Mesenchymal stem cell (in vitro differentiated cells and primary cell): ENCODE measurements around the gene SEZ6. TPM values are rescaled to one million over a fixed set of nuclear protein-coding genes. Genes with fewer than 3 reads are reported as not detected.
A peak's percentile ranks its signal among the peaks of the same experiment; 100 is the strongest.

ENCODE experiments used
- DNase-seq: peaks from one replicate; pipeline ENCODE4 v3.0.0-alpha.2; 2013
- H2AFZ ChIP-seq: one replicate; pipeline ENCODE4 v1.6.1; 2013; ENCODE audit warnings: low read depth, mild to moderate bottlenecking, control low read depth, inconsistent platforms, low read length, moderate library complexity
- H2AK5ac ChIP-seq: 2 replicates; pipeline ENCODE4 v1.6.1; 2013; ENCODE audit warnings: low read length, moderate library complexity, mild to moderate bottlenecking, inconsistent platforms; ENCODE audit not compliant: severe bottlenecking
- H2BK120ac ChIP-seq: one replicate; pipeline ENCODE4 v1.6.1; 2013; ENCODE audit warnings: low read depth, mild to moderate bottlenecking, inconsistent platforms, low read length, moderate library complexity
- H2BK12ac ChIP-seq, 2 experiments: one replicate each; pipeline ENCODE4 v1.6.1; 2013; ENCODE audit warnings: inconsistent platforms in 2 of 2, low read length in 2 of 2, mild to moderate bottlenecking in 2 of 2, moderate library complexity in 2 of 2, control low read depth in 1 of 2
- H2BK15ac ChIP-seq: one replicate; pipeline ENCODE4 v1.6.1; 2013; ENCODE audit warnings: mild to moderate bottlenecking, low read depth, inconsistent platforms; ENCODE audit not compliant: poor library complexity, severe bottlenecking
- H2BK5ac ChIP-seq: 2 replicates; pipeline ENCODE4 v1.6.1; 2013; ENCODE audit warnings: low read depth, mild to moderate bottlenecking, low read length, control low read depth, inconsistent platforms; ENCODE audit not compliant: poor library complexity, severe bottlenecking
- H3K14ac ChIP-seq, 2 experiments: one replicate each; pipeline ENCODE4 v1.6.1; 2013; ENCODE audit warnings: inconsistent platforms in 2 of 2, low read length in 2 of 2, control low read depth in 1 of 2, mild to moderate bottlenecking in 1 of 2, moderate library complexity in 1 of 2
- H3K18ac ChIP-seq, 2 experiments: one replicate each; pipeline ENCODE4 v1.6.1; 2013; ENCODE audit warnings: inconsistent platforms in 2 of 2, low read length in 2 of 2, control low read depth in 1 of 2, low read depth in 1 of 2, mild to moderate bottlenecking in 1 of 2
- H3K23ac ChIP-seq, 2 experiments: one replicate each; pipeline ENCODE4 v1.6.1; 2013; ENCODE audit warnings: inconsistent platforms in 2 of 2, low read length in 2 of 2, mild to moderate bottlenecking in 2 of 2, moderate library complexity in 2 of 2, control low read depth in 1 of 2
- H3K27ac ChIP-seq: 2 replicates; pipeline ENCODE4 v1.5.1; 2013; ENCODE audit warnings: mild to moderate bottlenecking, moderate library complexity, low read length, control low read depth, inconsistent platforms; ENCODE audit not compliant: poor library complexity, severe bottlenecking
- H3K27me3 ChIP-seq, 2 experiments: 2 replicates each; pipeline versions ENCODE4 v1.6.1 to v1.7.0; 2013; ENCODE audit warnings: low read length in 2 of 2, mild to moderate bottlenecking in 2 of 2, moderate library complexity in 2 of 2, control low read depth in 1 of 2, inconsistent platforms in 1 of 2; ENCODE audit not compliant: control insufficient read depth in 1 of 2, insufficient read depth in 1 of 2
- H3K36me3 ChIP-seq, 2 experiments: 2 replicates each; pipeline versions ENCODE4 v1.6.1 to v1.7.0; 2013; ENCODE audit warnings: low read length in 2 of 2, control low read depth in 1 of 2, inconsistent platforms in 1 of 2, low read depth in 1 of 2, mild to moderate bottlenecking in 1 of 2; ENCODE audit not compliant: insufficient read depth in 2 of 2, control insufficient read depth in 1 of 2
- H3K4ac ChIP-seq, 2 experiments: one replicate each; pipeline ENCODE4 v1.6.1; 2013; ENCODE audit warnings: inconsistent platforms in 2 of 2, low read length in 2 of 2, mild to moderate bottlenecking in 2 of 2, moderate library complexity in 2 of 2, control low read depth in 1 of 2, low read depth in 1 of 2
- H3K4me1 ChIP-seq: 2 replicates; pipeline ENCODE4 v1.6.1; 2013; ENCODE audit warnings: low read depth, low read length, control low read depth; ENCODE audit not compliant: control insufficient read depth, insufficient read depth
- H3K4me2 ChIP-seq: 2 replicates; pipeline ENCODE4 v1.6.1; 2013; ENCODE audit warnings: low read length, mild to moderate bottlenecking, inconsistent platforms; ENCODE audit not compliant: poor library complexity, severe bottlenecking
- H3K4me3 ChIP-seq, 2 experiments: 2 replicates each; pipeline versions ENCODE4 v1.5.1 to v1.7.0; 2013; ENCODE audit warnings: low read length in 2 of 2, mild to moderate bottlenecking in 2 of 2, control low read depth in 1 of 2, low read depth in 1 of 2; ENCODE audit not compliant: insufficient read depth in 1 of 2
- H3K79me1 ChIP-seq: replicated peaks from 2 replicates; pipeline ENCODE4 v1.6.1; 2013; ENCODE audit warnings: mild to moderate bottlenecking, control low read depth, low read length, inconsistent platforms; ENCODE audit not compliant: poor library complexity, severe bottlenecking
- H3K9ac ChIP-seq: 2 replicates; pipeline ENCODE4 v1.7.0; 2013; ENCODE audit warnings: mild to moderate bottlenecking, low read length, moderate library complexity
- H3K9me3 ChIP-seq: 2 replicates; pipeline ENCODE4 v1.7.0; 2013; ENCODE audit warnings: mild to moderate bottlenecking, low read length; ENCODE audit not compliant: control insufficient read depth
- H4K8ac ChIP-seq: one replicate; pipeline ENCODE4 v1.6.1; 2013; ENCODE audit warnings: inconsistent platforms, mild to moderate bottlenecking, low read length, moderate library complexity
- H4K91ac ChIP-seq: one replicate; pipeline ENCODE4 v1.6.1; 2013; ENCODE audit warnings: mild to moderate bottlenecking, low read length, inconsistent platforms
- WGBS: methylation state at CpG from one replicate; pipeline ENCODE4 v1.1.7; 2013; ENCODE audit warnings: mixed read lengths; 5-methylcytosine and 5-hydroxymethylcytosine counted together
- polyA plus RNA-seq, 2 experiments: library from polyadenylated mRNA; stranded (reverse); fragments of 200-250 nt; gene quantifications; one replicate each; pipeline ENCODE4 v1.2.3, GENCODE V29; 2013

The SEZ6 gene
- polyA plus RNA-seq (2013, experiment 1 of 2), result not detected
- 0.04 TPM for polyA plus RNA-seq (2013, experiment 2 of 2)

GRCh38 chr17:29005936-29006511, at the start of gene SEZ6:
Gene SEZ6 (minus strand): TSS chr17:29006033. CDS start chr17:29005869, 164 bp downstream.
- Histone ChIP-seq H2BK120ac (no peak within 1 kb of the TSS), H3K9ac (no peak within 1 kb of the TSS), H2AFZ (no peak within 1 kb of the TSS), H3K79me1 (no peaks in the 10 kb centered on the region), H3K23ac (peak within 1 kb of the TSS in 1 of 2 experiments; percentile 84), H3K4me2 (peak within 1 kb of the TSS; percentile 52), H3K27me3 (peaks cover 91 to 94% of the 10 kb centered on the region in 2 experiments), H3K4me1 (peaks cover 11% of the 10 kb centered on the region), H3K9me3 (no peaks in the 10 kb centered on the region), H4K8ac (no peak within 1 kb of the TSS), H2BK15ac (no peak within 1 kb of the TSS), H3K4me3 (no peak within 1 kb of the TSS), H2AK5ac (no peak within 1 kb of the TSS), H3K36me3 (no peaks in the 10 kb centered on the region), H3K14ac (no peak within 1 kb of the TSS), H2BK12ac (no peak within 1 kb of the TSS), H4K91ac (no peak within 1 kb of the TSS), H3K27ac (no peak within 1 kb of the TSS), H3K4ac (no peak within 1 kb of the TSS), H3K18ac (no peak within 1 kb of the TSS), H2BK5ac (no peak within 1 kb of the TSS)
- WGBS, result 5% methylated on average over 31 of the region's 43 CpGs
- DNase-seq, result peak; percentile 61

GRCh38 chr17:29054835-29055234, 49.0 kb upstream of the SEZ6 start:
- H3K4ac ChIP-seq, result no peak overlapping the region
- no peaks in the 10 kb centered on the region for H3K36me3 ChIP-seq
- no peaks in the 10 kb centered on the region for H3K9me3 ChIP-seq
- H2BK12ac ChIP-seq, result no peak overlapping the region
- H2AFZ ChIP-seq, result no peak overlapping the region
- H3K18ac ChIP-seq, result no peak overlapping the region
- no peak for DNase-seq
- no peak overlapping the region for H4K8ac ChIP-seq
- no peak overlapping the region for H3K9ac ChIP-seq
- H2BK5ac ChIP-seq, result no peak overlapping the region
- H4K91ac ChIP-seq, result no peak overlapping the region
- H3K14ac ChIP-seq, result no peak overlapping the region
- H3K27ac ChIP-seq, result no peak overlapping the region
- H3K27me3 ChIP-seq, result peaks cover 58 to 74% of the 10 kb centered on the region in 2 experiments
- no peak overlapping the region for H3K23ac ChIP-seq
- peaks cover 3% of the 10 kb centered on the region for H3K4me1 ChIP-seq
- no peak overlapping the region for H2AK5ac ChIP-seq
- H3K4me2 ChIP-seq, result no peak overlapping the region
- H2BK120ac ChIP-seq, result no peak overlapping the region
- 81% methylated on average over 10 of the region's 10 CpGs for WGBS
- no peak overlapping the region for H3K4me3 ChIP-seq
- H2BK15ac ChIP-seq, result no peak overlapping the region
- H3K79me1 ChIP-seq, result no peaks in the 10 kb centered on the region

- 90% methylated on average over 6 of the region's 6 CpGs for WGBS
- H3K23ac ChIP-seq, result no peak overlapping the region
- H3K79me1 ChIP-seq, result no peaks in the 10 kb centered on the region
- no peak overlapping the region for H2BK12ac ChIP-seq
- no peak overlapping the region for H3K14ac ChIP-seq
- no peaks in the 10 kb centered on the region for H3K9me3 ChIP-seq
- no peak overlapping the region for H2AK5ac ChIP-seq
- H4K91ac ChIP-seq, result no peak overlapping the region
- peaks cover 6% of the 10 kb centered on the region for H3K4me1 ChIP-seq
- H2BK120ac ChIP-seq, result no peak overlapping the region
- peaks cover 70 to 82% of the 10 kb centered on the region in 2 experiments for H3K27me3 ChIP-seq
- H3K27ac ChIP-seq, result no peak overlapping the region
- no peak overlapping the region for H3K4me2 ChIP-seq
- H2BK15ac ChIP-seq, result no peak overlapping the region
- DNase-seq, result no peak
- no peak overlapping the region for H2AFZ ChIP-seq
- H3K4ac ChIP-seq, result no peak overlapping the region
- no peaks in the 10 kb centered on the region for H3K36me3 ChIP-seq
- H2BK5ac ChIP-seq, result no peak overlapping the region
- H3K4me3 ChIP-seq, result no peak overlapping the region
- H4K8ac ChIP-seq, result no peak overlapping the region
- H3K18ac ChIP-seq, result no peak overlapping the region
- no peak overlapping the region for H3K9ac ChIP-seq
These were observed 45.9 kb upstream of the SEZ6 start for GRCh38 chr17:29051731-29052130.

- no peak overlapping the region for H3K14ac ChIP-seq
- H2BK120ac ChIP-seq, result no peak overlapping the region
- H3K9ac ChIP-seq, result no peak overlapping the region
- 92% methylated on average over 5 of the region's 12 CpGs for WGBS
- no peak overlapping the region for H2AK5ac ChIP-seq
- no peak overlapping the region for H3K4ac ChIP-seq
- peaks cover 6% of the 10 kb centered on the region for H3K4me1 ChIP-seq
- H3K79me1 ChIP-seq, result no peaks in the 10 kb centered on the region
- H3K4me3 ChIP-seq, result no peak overlapping the region
- H3K9me3 ChIP-seq, result no peaks in the 10 kb centered on the region
- H3K27ac ChIP-seq, result no peak overlapping the region
- H2AFZ ChIP-seq, result no peak overlapping the region
- H4K91ac ChIP-seq, result no peak overlapping the region
- H2BK15ac ChIP-seq, result no peak overlapping the region
- peaks cover 73 to 82% of the 10 kb centered on the region in 2 experiments for H3K27me3 ChIP-seq
- no peak overlapping the region for H4K8ac ChIP-seq
- no peak overlapping the region for H3K23ac ChIP-seq
- no peak overlapping the region for H2BK5ac ChIP-seq
- H3K36me3 ChIP-seq, result no peaks in the 10 kb centered on the region
- no peak overlapping the region for H2BK12ac ChIP-seq
- DNase-seq, result no peak
- no peak overlapping the region for H3K4me2 ChIP-seq
- H3K18ac ChIP-seq, result no peak overlapping the region
These were observed 45.4 kb upstream of the SEZ6 start for GRCh38 chr17:29051194-29051593.
